NCI-H1105 treated with DMSO at 0.1 percent for 48 hours (cell line): Measurements from ENCODE around the gene RANBP9.

Source experiments
- DNase-seq: peaks from one replicate; lab custom pipeline; 2025; lab: John Stamatoyannopoulos, UW

RANBP9 gene

GRCh38 chr6:13711733-13712598, at the start of gene RANBP9:
Gene RANBP9, minus strand, starts transcription at chr6:13711835. Its CDS starts 330 bp downstream, at chr6:13711505.
- peak; percentile 88 for DNase-seq

- no peak for DNase-seq
Observed at GRCh38 chr6:13760307-13761304, 49.0 kb upstream of the RANBP9 start.

- DNase-seq = no peak
Observed at GRCh38 chr6:13759025-13759424, 47.4 kb upstream of the RANBP9 start.

GRCh38 chr6:13754644-13755043, 43.0 kb upstream of the RANBP9 start:
- no peak for DNase-seq

- DNase-seq = no peak
Observed at GRCh38 chr6:13743736-13744127, 32.1 kb upstream of the RANBP9 start.

GRCh38 chr6:13742961-13743735, 31.5 kb upstream of the RANBP9 start:
- no peak for DNase-seq

- DNase-seq = no peak
Observed at GRCh38 chr6:13741365-13741764, 29.7 kb upstream of the RANBP9 start.

GRCh38 chr6:13735031-13735430, 23.4 kb upstream of the RANBP9 start:
- DNase-seq = no peak

GRCh38 chr6:13733178-13733887, 21.7 kb upstream of the RANBP9 start:
- DNase-seq = peak; percentile 80

- no peak for DNase-seq
Observed at GRCh38 chr6:13730704-13731103, 19.1 kb upstream of the RANBP9 start.

GRCh38 chr6:13729891-13730290, 18.3 kb upstream of the RANBP9 start:
- DNase-seq = no peak

GRCh38 chr6:13725570-13725969, 13.9 kb upstream of the RANBP9 start:
- DNase-seq = no peak

- no peak for DNase-seq
Observed at GRCh38 chr6:13725052-13725451, 13.4 kb upstream of the RANBP9 start.

- no peak for DNase-seq
Observed at GRCh38 chr6:13724182-13724581, 12.5 kb upstream of the RANBP9 start.

- no peak for DNase-seq
Observed at GRCh38 chr6:13722880-13723279, 11.2 kb upstream of the RANBP9 start.

- DNase-seq = no peak
Observed at GRCh38 chr6:13718123-13718458, 6.5 kb upstream of the RANBP9 start.

GRCh38 chr6:13716955-13717295, 5.3 kb upstream of the RANBP9 start:
- DNase-seq = no peak

GRCh38 chr6:13716225-13716954, 4.8 kb upstream of the RANBP9 start:
- DNase-seq = no peak

- DNase-seq = no peak
Observed at GRCh38 chr6:13715444-13715883, 3.8 kb upstream of the RANBP9 start.

GRCh38 chr6:13712599-13712898, 914 bp upstream of the RANBP9 start:
- peak; percentile 61 for DNase-seq

GRCh38 chr6:13711324-13711732, 307 bp downstream of the RANBP9 start:
- no peak for DNase-seq
